Neural crest cell (in vitro differentiated cells): ENCODE results near the gene REST. TPM values are rescaled to one million over a fixed set of nuclear protein-coding genes. Genes with fewer than 3 reads are reported as not detected.

Source experiments
- DNase-seq: peaks from one replicate; pipeline ENCODE4 v3.0.0; 2021; ENCODE audit warnings: low read depth, mixed read lengths, low spot score
- H3K27ac Mint-ChIP-seq: one replicate; pipeline ENCODE4 v1.8.0; 2021; ENCODE audit warnings: mild to moderate bottlenecking, mixed read lengths; ENCODE audit not compliant: unreplicated experiment
- H3K27me3 Mint-ChIP-seq: 2 replicates; pipeline ENCODE4 v1.8.0; 2021; ENCODE audit warnings: low read depth, mild to moderate bottlenecking, mixed read lengths
- H3K36me3 Mint-ChIP-seq: 2 replicates; pipeline ENCODE4 v1.8.0; 2021; ENCODE audit warnings: low read depth, mild to moderate bottlenecking, mixed read lengths
- H3K4me1 Mint-ChIP-seq: 2 replicates; pipeline ENCODE4 v1.8.0; 2021; ENCODE audit warnings: mixed read lengths
- H3K4me3 Mint-ChIP-seq: one replicate; pipeline ENCODE4 v1.8.0; 2021; ENCODE audit warnings: mild to moderate bottlenecking, mixed read lengths
- H3K9me3 Mint-ChIP-seq: 2 replicates; pipeline ENCODE4 v1.8.0; 2021; ENCODE audit warnings: mixed read lengths
- CTCF ChIP-seq: fragments of 200-600 bp; sonication (generic); conservative IDR thresholded peaks from 2 replicates; pipeline ENCODE4 v1.5.0; 2021; ENCODE audit warnings: antibody characterized with exemption, mild to moderate bottlenecking
- total RNA-seq: library from RNA; stranded (reverse); gene quantifications from 2 replicates; pipeline ENCODE4 v1.2.1, GENCODE V29; 2021

REST gene
- total RNA-seq, 1 donor from 2014 or later: 51.2 TPM

GRCh38 chr4:56959100-56959499, 51.4 kb downstream of the REST start:
- Mint-ChIP-seq H3K27ac (no peak overlapping the region), H3K27me3 (no peaks in the 10 kb centered on the region), H3K4me3 (no peak overlapping the region), H3K9me3 (no peaks in the 10 kb centered on the region), H3K36me3 (peaks cover 4% of the 10 kb centered on the region), H3K4me1 (peaks cover 4% of the 10 kb centered on the region)
- DNase-seq: no peak
- TF ChIP-seq CTCF: no peak

- Mint-ChIP-seq H3K4me3 (no peak overlapping the region), H3K9me3 (no peaks in the 10 kb centered on the region)
Measured at GRCh38 chr4:56961107-56961500, 53.4 kb downstream of the REST start.

GRCh38 chr4:56971383-56971782, 63.7 kb downstream of the REST start:
- Mint-ChIP-seq H3K4me3 (peak overlapping the region; percentile 27), H3K27me3 (no peaks in the 10 kb centered on the region), H3K9me3 (peaks cover 4% of the 10 kb centered on the region), H3K27ac (no peak overlapping the region), H3K4me1 (peaks cover 13% of the 10 kb centered on the region), H3K36me3 (peaks cover 26% of the 10 kb centered on the region)
- DNase-seq: no peak
- no peak for TF ChIP-seq CTCF

More at GRCh38 chr4:56961107-56961500, 53.4 kb downstream of the REST start:
- no peak for DNase-seq
- peaks cover 4% of the 10 kb centered on the region for H3K36me3 Mint-ChIP-seq
- no peaks in the 10 kb centered on the region for H3K27me3 Mint-ChIP-seq
- TF ChIP-seq CTCF: no peak
- peaks cover 4% of the 10 kb centered on the region for H3K4me1 Mint-ChIP-seq
- no peak overlapping the region for H3K27ac Mint-ChIP-seq

GRCh38 chr4:56972389-56972788, 64.7 kb downstream of the REST start:
- H3K27me3 Mint-ChIP-seq: no peaks in the 10 kb centered on the region
- no peak for TF ChIP-seq CTCF
- H3K9me3 Mint-ChIP-seq: peaks cover 4% of the 10 kb centered on the region
- no peak overlapping the region for H3K4me3 Mint-ChIP-seq
- peaks cover 26% of the 10 kb centered on the region for H3K36me3 Mint-ChIP-seq
- peaks cover 16% of the 10 kb centered on the region for H3K4me1 Mint-ChIP-seq
- no peak overlapping the region for H3K27ac Mint-ChIP-seq
- DNase-seq: no peak

- Mint-ChIP-seq H3K9me3 (peaks cover 4% of the 10 kb centered on the region), H3K36me3 (peaks cover 26% of the 10 kb centered on the region), H3K27me3 (peaks cover 2% of the 10 kb centered on the region), H3K4me3 (no peak overlapping the region), H3K4me1 (peaks cover 20% of the 10 kb centered on the region), H3K27ac (no peak overlapping the region)
- DNase-seq: no peak
- no peak for TF ChIP-seq CTCF
Measured at GRCh38 chr4:56972809-56973208, 65.1 kb downstream of the REST start.

- Mint-ChIP-seq H3K36me3 (peaks cover 26% of the 10 kb centered on the region), H3K9me3 (peaks cover 4% of the 10 kb centered on the region), H3K27me3 (peaks cover 2% of the 10 kb centered on the region), H3K4me3 (peak overlapping the region; percentile 69), H3K4me1 (peaks cover 21% of the 10 kb centered on the region), H3K27ac (no peak overlapping the region)
- no peak for DNase-seq
- no peak for TF ChIP-seq CTCF
Measured at GRCh38 chr4:56973336-56973735, 65.6 kb downstream of the REST start.
